Urinary bladder (tissue), 4 donors: Measurements from ENCODE around the gene GAB2. TPM values are rescaled to one million over a fixed set of nuclear protein-coding genes. Genes with fewer than 3 reads are reported as not detected.

Source experiments
- DNase-seq: peaks from one replicate; pipeline ENCODE4 v3.0.0-alpha.2; 2015; ENCODE audit errors: extremely low spot score
- H3K27ac ChIP-seq: one replicate; pipeline ENCODE4 v1.5.1; 2013; ENCODE audit warnings: low read depth, mild to moderate bottlenecking, moderate library complexity
- H3K36me3 ChIP-seq: one replicate; pipeline ENCODE4 v1.6.1; 2013; ENCODE audit warnings: mild to moderate bottlenecking, moderate library complexity; ENCODE audit not compliant: insufficient read depth
- H3K4me1 ChIP-seq: one replicate; pipeline ENCODE4 v1.6.1; 2013; ENCODE audit warnings: mild to moderate bottlenecking, moderate library complexity; ENCODE audit not compliant: insufficient read depth
- H3K4me3 ChIP-seq: one replicate; pipeline ENCODE4 v1.5.1; 2013; ENCODE audit warnings: low read depth, low read length
- WGBS: extraction: QIAGEN DNeasy Blood & Tissue Kit; methylation state at CpG from one replicate; pipeline ENCODE4 v1.1.7; 2013; 5-methylcytosine and 5-hydroxymethylcytosine counted together
- polyA plus RNA-seq: library from polyadenylated mRNA; stranded (reverse); fragments of 200-250 nt; gene quantifications from one replicate; pipeline ENCODE4 v1.2.3, GENCODE V29; 2013
- total RNA-seq: library from RNA; depleted of rRNA; stranded (reverse); fragments of >200 nt; gene quantifications from one replicate; pipeline ENCODE4 v1.2.3, GENCODE V29; 2014
- donor health status: healthy with polysubstance abuse.
- donor health status: healthy.

The GAB2 gene
- total and polyA plus RNA-seq, 2 donors = 13.2 to 16.8 TPM

GRCh38 chr11:78423241-78423640 is 5.6 kb upstream of the GAB2 start:
- Histone ChIP-seq H3K36me3 (no peaks in the 10 kb centered on the region), H3K27ac (no peak overlapping the region), H3K4me1 (no peaks in the 10 kb centered on the region), H3K4me3 (no peak overlapping the region)
- 70% methylated on average over 2 of the region's 2 CpGs for WGBS
- no peak for DNase-seq

GRCh38 chr11:78420796-78421209 is 3.2 kb upstream of the GAB2 start:
- Histone ChIP-seq H3K4me3 (no peak overlapping the region), H3K27ac (no peak overlapping the region), H3K36me3 (no peaks in the 10 kb centered on the region), H3K4me1 (no peaks in the 10 kb centered on the region)
- WGBS = 34% methylated on average over 9 of the region's 9 CpGs
- no peak for DNase-seq

GRCh38 chr11:78420255-78420764 is 2.7 kb upstream of the GAB2 start:
- DNase-seq = peak; percentile 73
- H3K4me3 ChIP-seq = no peak overlapping the region
- H3K36me3 ChIP-seq = no peaks in the 10 kb centered on the region
- WGBS = 4% methylated on average over 9 of the region's 9 CpGs
- peak overlapping the region; percentile 48 for H3K27ac ChIP-seq
- no peaks in the 10 kb centered on the region for H3K4me1 ChIP-seq

GRCh38 chr11:78419327-78419726 is 1.7 kb upstream of the GAB2 start:
- no peak overlapping the region for H3K27ac ChIP-seq
- H3K4me1 ChIP-seq = no peaks in the 10 kb centered on the region
- no peaks in the 10 kb centered on the region for H3K36me3 ChIP-seq
- H3K4me3 ChIP-seq = no peak overlapping the region
- WGBS = 23% methylated on average over 5 of the region's 5 CpGs
- no peak for DNase-seq

GRCh38 chr11:78418584-78419211 is 1.1 kb upstream of the GAB2 start:
- no peak for DNase-seq

GRCh38 chr11:78417888-78418583 is 416 bp upstream of the GAB2 start:
- H3K4me3 ChIP-seq = peak overlapping the region; percentile 94
- H3K4me1 ChIP-seq = no peaks in the 10 kb centered on the region
- no peak for DNase-seq
- H3K36me3 ChIP-seq = no peaks in the 10 kb centered on the region
- under 1% methylated on average over 68 of the region's 68 CpGs for WGBS
- H3K27ac ChIP-seq = peak overlapping the region; percentile 93

More at GRCh38 chr11:78418584-78419211, 1.1 kb upstream of the GAB2 start:
- H3K4me3 ChIP-seq = peak overlapping the region; percentile 94
- H3K4me1 ChIP-seq = no peaks in the 10 kb centered on the region
- H3K27ac ChIP-seq = no peak overlapping the region
- WGBS = 23% methylated on average over 11 of the region's 11 CpGs
- H3K36me3 ChIP-seq = no peaks in the 10 kb centered on the region

GRCh38 chr11:78416285-78417174 is 1.1 kb downstream of the GAB2 start:
- Histone ChIP-seq H3K4me1 (no peaks in the 10 kb centered on the region), H3K27ac (peak overlapping the region; percentile 97), H3K36me3 (no peaks in the 10 kb centered on the region), H3K4me3 (peak overlapping the region; percentile 94)
- WGBS = 1% methylated on average over 38 of the region's 38 CpGs
- DNase-seq = no peak

- 79% methylated on average over 4 of the region's 4 CpGs for WGBS
- no peaks in the 10 kb centered on the region for H3K4me1 ChIP-seq
- DNase-seq = no peak
Measured at GRCh38 chr11:78415338-78415737, 2.3 kb downstream of the GAB2 start.

GRCh38 chr11:78414321-78415051 is 3.1 kb downstream of the GAB2 start:
- 94% methylated on average over 14 of the region's 14 CpGs for WGBS
- H3K27ac ChIP-seq = no peak overlapping the region

More at GRCh38 chr11:78415338-78415737, 2.3 kb downstream of the GAB2 start:
- Histone ChIP-seq H3K27ac (no peak overlapping the region), H3K4me3 (no peak overlapping the region), H3K36me3 (no peaks in the 10 kb centered on the region)

GRCh38 chr11:78408619-78409018 is 9.0 kb downstream of the GAB2 start:
- 97% methylated on average over 3 of the region's 3 CpGs for WGBS
- Histone ChIP-seq H3K36me3 (no peaks in the 10 kb centered on the region), H3K27ac (no peak overlapping the region), H3K4me3 (no peak overlapping the region), H3K4me1 (no peaks in the 10 kb centered on the region)
- no peak for DNase-seq

More at GRCh38 chr11:78414321-78415051, 3.1 kb downstream of the GAB2 start:
- H3K4me1 ChIP-seq = no peaks in the 10 kb centered on the region
- no peaks in the 10 kb centered on the region for H3K36me3 ChIP-seq
- no peak for DNase-seq
- H3K4me3 ChIP-seq = no peak overlapping the region

- H3K36me3 ChIP-seq = no peaks in the 10 kb centered on the region
- no peak overlapping the region for H3K27ac ChIP-seq
- no peak overlapping the region for H3K4me3 ChIP-seq
- WGBS = 84% methylated on average over 3 of the region's 3 CpGs
- H3K4me1 ChIP-seq = no peaks in the 10 kb centered on the region
- no peak for DNase-seq
Measured at GRCh38 chr11:78406568-78407196, 10.9 kb downstream of the GAB2 start.

GRCh38 chr11:78405805-78406204 is 11.8 kb downstream of the GAB2 start:
- no peak overlapping the region for H3K4me3 ChIP-seq
- H3K4me1 ChIP-seq = no peaks in the 10 kb centered on the region
- no peak overlapping the region for H3K27ac ChIP-seq
- DNase-seq = no peak
- WGBS = 94% methylated on average over 2 of the region's 2 CpGs
- no peaks in the 10 kb centered on the region for H3K36me3 ChIP-seq
